Fibroblast of pulmonary artery (primary cell): Measurements from ENCODE around the gene SNX6.
"Not testable (repeated sequence)": the region's sequence is repeated elsewhere in the genome, so short reads cannot be mapped to it uniquely, and the experiment has no call there.

Experiments
- DNase-seq: peaks from one replicate; pipeline ENCODE4 v3.0.0-alpha.2; 2010; ENCODE audit warnings: low read depth
- H3K4me3 ChIP-seq: replicated peaks from 2 replicates; pipeline ENCODE4 v1.5.1; 2011; ENCODE audit warnings: low read depth, mild to moderate bottlenecking, control low read depth, low read length, moderate library complexity
- TF ChIP-seq, protein P1 (sequence below): IDR thresholded peaks from 2 replicates; pipeline ENCODE4 v1.5.1; 2011; ENCODE audit warnings: mild to moderate bottlenecking, control low read depth, low read length, inconsistent platforms; ENCODE audit errors: missing control alignments

Gene SNX6

DNA sequence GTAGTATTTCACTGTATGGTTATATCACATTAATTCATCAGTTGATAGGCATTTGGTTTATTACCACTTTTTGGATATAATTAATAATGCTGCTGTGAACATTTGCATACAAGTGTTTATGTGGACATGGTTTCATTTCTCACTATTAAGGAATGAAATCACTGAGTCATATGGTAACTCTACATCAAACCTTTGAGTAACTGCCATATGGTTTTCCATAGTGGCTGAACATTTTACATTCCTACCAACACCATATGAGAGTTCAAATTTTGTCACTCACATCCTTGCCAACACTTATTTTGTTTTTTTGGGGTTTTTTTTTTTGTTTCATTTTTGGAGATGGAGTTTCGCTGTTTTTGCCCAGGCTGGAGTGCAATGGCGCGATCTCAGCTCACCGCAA, 60.2 kb downstream of the SNX6 start:
- TF ChIP-seq, protein P1, sequence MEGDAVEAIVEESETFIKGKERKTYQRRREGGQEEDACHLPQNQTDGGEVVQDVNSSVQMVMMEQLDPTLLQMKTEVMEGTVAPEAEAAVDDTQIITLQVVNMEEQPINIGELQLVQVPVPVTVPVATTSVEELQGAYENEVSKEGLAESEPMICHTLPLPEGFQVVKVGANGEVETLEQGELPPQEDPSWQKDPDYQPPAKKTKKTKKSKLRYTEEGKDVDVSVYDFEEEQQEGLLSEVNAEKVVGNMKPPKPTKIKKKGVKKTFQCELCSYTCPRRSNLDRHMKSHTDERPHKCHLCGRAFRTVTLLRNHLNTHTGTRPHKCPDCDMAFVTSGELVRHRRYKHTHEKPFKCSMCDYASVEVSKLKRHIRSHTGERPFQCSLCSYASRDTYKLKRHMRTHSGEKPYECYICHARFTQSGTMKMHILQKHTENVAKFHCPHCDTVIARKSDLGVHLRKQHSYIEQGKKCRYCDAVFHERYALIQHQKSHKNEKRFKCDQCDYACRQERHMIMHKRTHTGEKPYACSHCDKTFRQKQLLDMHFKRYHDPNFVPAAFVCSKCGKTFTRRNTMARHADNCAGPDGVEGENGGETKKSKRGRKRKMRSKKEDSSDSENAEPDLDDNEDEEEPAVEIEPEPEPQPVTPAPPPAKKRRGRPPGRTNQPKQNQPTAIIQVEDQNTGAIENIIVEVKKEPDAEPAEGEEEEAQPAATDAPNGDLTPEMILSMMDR = no peak
- H3K4me3 ChIP-seq = no peak overlapping the region
- no peak for DNase-seq

- no peak overlapping the region for H3K4me3 ChIP-seq
- TF ChIP-seq, protein P1 = no peak
- no peak for DNase-seq
These were observed 61.1 kb downstream of the SNX6 start for GRCh38 chr14:34568803-34569202.

GRCh38 chr14:34562776-34563150, 67.2 kb downstream of the SNX6 start:
- DNase-seq = no peak
- no peak overlapping the region for H3K4me3 ChIP-seq
- TF ChIP-seq, protein P1 = no peak

- not testable (repeated sequence) for DNase-seq, H3K4me3 ChIP-seq
These were observed 67.7 kb downstream of the SNX6 start for GRCh38 chr14:34562037-34562775.

DNA sequence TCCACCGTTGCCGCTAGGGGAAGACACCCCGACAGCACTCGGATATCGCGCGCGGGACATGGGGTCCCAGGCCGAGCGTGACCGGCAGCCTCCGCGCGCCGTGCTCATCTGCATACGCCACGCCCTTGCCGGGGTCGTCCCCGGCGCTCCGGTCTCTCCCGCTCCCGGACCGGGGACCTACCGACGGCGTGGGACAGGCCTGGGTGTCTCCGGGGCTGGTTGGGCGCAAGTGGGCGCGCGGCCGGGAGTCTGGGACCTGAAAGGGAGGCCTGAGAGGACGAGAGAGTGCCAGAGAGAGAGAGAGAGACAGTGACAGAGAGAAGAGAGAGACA, 73.5 kb downstream of the SNX6 start:
- not testable (repeated sequence) for DNase-seq, H3K4me3 ChIP-seq

GRCh38 chr14:34555583-34556497, 74.1 kb downstream of the SNX6 start:
- not testable (repeated sequence) for H3K4me3 ChIP-seq, DNase-seq

DNA sequence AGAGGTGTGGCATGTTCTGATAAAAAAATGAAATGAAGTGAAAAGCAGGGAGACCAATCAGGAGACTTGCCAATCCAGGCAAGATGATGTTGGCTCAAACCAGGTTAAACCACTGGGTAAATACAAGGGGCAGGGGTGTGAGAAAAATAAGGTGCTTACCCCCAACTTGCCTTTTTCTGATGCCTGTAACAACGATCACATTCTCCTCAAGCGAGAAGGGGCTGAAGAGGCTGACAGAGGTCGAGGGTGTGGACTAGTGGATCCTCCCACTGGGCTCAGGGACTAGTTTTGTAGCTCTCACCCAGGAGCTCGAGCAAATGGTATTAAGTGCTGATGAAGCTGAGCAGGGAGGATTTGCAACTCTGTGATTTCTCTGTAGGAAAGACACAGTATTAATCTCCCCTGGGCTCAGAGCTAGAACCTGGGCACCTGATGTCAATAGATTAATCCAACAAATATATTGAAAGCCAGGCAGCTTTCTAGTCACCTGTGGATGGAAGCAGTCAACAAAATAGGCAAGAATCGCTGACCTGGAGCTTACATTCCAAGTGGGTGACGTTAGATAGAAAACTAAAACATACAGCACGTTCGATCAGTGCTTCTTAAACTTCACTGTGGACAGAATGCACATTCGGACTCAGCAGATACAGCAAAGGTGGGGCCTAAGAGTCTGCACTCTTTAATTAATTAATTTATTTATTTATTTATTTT, 75.3 kb downstream of the SNX6 start:
- H3K4me3 ChIP-seq = no peak overlapping the region
- TF ChIP-seq, protein P1 = no peak
- no peak for DNase-seq

- not testable (repeated sequence) for H3K4me3 ChIP-seq, DNase-seq
These were observed 80.5 kb downstream of the SNX6 start for GRCh38 chr14:34549276-34549966.
